Neuronal stem cell (in vitro differentiated cells): ENCODE measurements around the gene PTH1R.

Experiments used
- DNase-seq: peaks from one replicate; pipeline ENCODE4 v3.0.0-alpha.2; 2013; ENCODE audit warnings: low spot score
- H2AFZ ChIP-seq: one replicate; pipeline ENCODE4 v1.6.1; 2013; ENCODE audit warnings: mild to moderate bottlenecking, low read length, inconsistent platforms
- H2AK5ac ChIP-seq: 2 replicates; pipeline ENCODE4 v1.6.1; 2013; ENCODE audit warnings: low read depth, mild to moderate bottlenecking, inconsistent platforms, low read length, moderate library complexity, mixed read lengths
- H2BK120ac ChIP-seq: 2 replicates; pipeline ENCODE4 v1.6.1; 2013; ENCODE audit warnings: low read depth, mild to moderate bottlenecking, inconsistent platforms, low read length, moderate library complexity, mixed read lengths
- H2BK12ac ChIP-seq: one replicate; pipeline ENCODE4 v1.6.1; 2013; ENCODE audit warnings: low read length, inconsistent platforms
- H2BK15ac ChIP-seq: 2 replicates; pipeline ENCODE4 v1.6.1; 2013; ENCODE audit warnings: mild to moderate bottlenecking, low read length, inconsistent platforms, mixed read lengths
- H2BK5ac ChIP-seq: one replicate; pipeline ENCODE4 v1.6.1; 2013; ENCODE audit warnings: inconsistent platforms, mild to moderate bottlenecking, low read length, moderate library complexity
- H3K14ac ChIP-seq: one replicate; pipeline ENCODE4 v1.6.1; 2013; ENCODE audit warnings: low read length, inconsistent platforms
- H3K18ac ChIP-seq: 2 replicates; pipeline ENCODE4 v1.6.1; 2013; ENCODE audit warnings: low read length, inconsistent platforms
- H3K23ac ChIP-seq: 2 replicates; pipeline ENCODE4 v1.6.1; 2013; ENCODE audit warnings: low read depth, mild to moderate bottlenecking, mixed read lengths, low read length, inconsistent platforms; ENCODE audit not compliant: poor library complexity
- H3K27ac ChIP-seq: replicated peaks from 3 replicates; pipeline ENCODE4 v1.5.1; 2013; ENCODE audit warnings: low read length, inconsistent platforms
- H3K27me3 ChIP-seq, 3 experiments: 2 replicates each; pipeline ENCODE4 v1.6.1; 2013; ENCODE audit warnings: low read length in 3 of 3, mild to moderate bottlenecking in 2 of 3, inconsistent platforms in 1 of 3, low read depth in 1 of 3, mixed read lengths in 1 of 3, moderate library complexity in 1 of 3; ENCODE audit not compliant: control insufficient read depth in 3 of 3, insufficient read depth in 3 of 3
- H3K36me3 ChIP-seq, 2 donors: replicated peaks in 1 of 2; 2 replicates each; pipeline ENCODE4 v1.6.1; 2013; ENCODE audit warnings: low read length in 2 of 2; ENCODE audit not compliant: control insufficient read depth in 2 of 2, insufficient read depth in 2 of 2
- H3K4ac ChIP-seq: 2 replicates; pipeline ENCODE4 v1.6.1; 2013; ENCODE audit warnings: inconsistent platforms, mild to moderate bottlenecking, low read length, moderate library complexity
- H3K4me1 ChIP-seq, 2 donors: 1 replicate in 1 of 2; 2 replicates in 1 of 2; pipeline ENCODE4 v1.6.1; 2013; ENCODE audit warnings: low read length in 2 of 2, low read depth in 1 of 2; ENCODE audit not compliant: control insufficient read depth in 2 of 2, insufficient read depth in 1 of 2
- H3K4me2 ChIP-seq: one replicate; pipeline ENCODE4 v1.6.1; 2013; ENCODE audit warnings: mild to moderate bottlenecking, low read length, inconsistent platforms; ENCODE audit not compliant: insufficient read depth, poor library complexity, severe bottlenecking
- H3K4me3 ChIP-seq, 2 donors: 2 replicates each; pipeline ENCODE4 v1.5.1; 2013; ENCODE audit warnings: low read length in 2 of 2, mild to moderate bottlenecking in 2 of 2, inconsistent platforms in 1 of 2, moderate library complexity in 1 of 2
- H3K79me1 ChIP-seq: one replicate; pipeline ENCODE4 v1.6.1; 2013; ENCODE audit warnings: low read depth, mild to moderate bottlenecking, inconsistent platforms, low read length, moderate library complexity
- H3K9ac ChIP-seq: one replicate; pipeline ENCODE4 v1.6.1; 2013; ENCODE audit warnings: mild to moderate bottlenecking, low read depth, low read length, inconsistent platforms; ENCODE audit not compliant: poor library complexity
- H3K9me3 ChIP-seq, 2 donors: replicated peaks in 1 of 2; 2 replicates each; pipeline versions ENCODE3 to v1.6.1; 2013; ENCODE audit warnings: low read length in 2 of 2, mild to moderate bottlenecking in 2 of 2, inconsistent platforms in 1 of 2, low read depth in 1 of 2, mixed read lengths in 1 of 2, moderate library complexity in 1 of 2; ENCODE audit not compliant: control insufficient read depth in 2 of 2, insufficient read depth in 1 of 2
- H4K8ac ChIP-seq: one replicate; pipeline ENCODE4 v1.6.1; 2013; ENCODE audit warnings: low read depth, mild to moderate bottlenecking, inconsistent platforms, low read length, moderate library complexity
- H4K91ac ChIP-seq: one replicate; pipeline ENCODE4 v1.6.1; 2013; ENCODE audit warnings: low read length, low read depth, mild to moderate bottlenecking, inconsistent platforms; ENCODE audit not compliant: poor library complexity
- WGBS, 2 donors: extraction: QIAGEN DNeasy Blood & Tissue Kit; methylation state at CpG; one replicate each; pipeline ENCODE4 v1.1.7; 2013; ENCODE audit warnings: missing lambda C conversion rate in 2 of 2, mixed read lengths in 1 of 2; ENCODE audit not compliant: insufficient read length in 2 of 2, insufficient replicate concordance in 1 of 2; ENCODE audit errors: extremely low coverage in 2 of 2; 5-methylcytosine and 5-hydroxymethylcytosine counted together

Gene PTH1R

DNA sequence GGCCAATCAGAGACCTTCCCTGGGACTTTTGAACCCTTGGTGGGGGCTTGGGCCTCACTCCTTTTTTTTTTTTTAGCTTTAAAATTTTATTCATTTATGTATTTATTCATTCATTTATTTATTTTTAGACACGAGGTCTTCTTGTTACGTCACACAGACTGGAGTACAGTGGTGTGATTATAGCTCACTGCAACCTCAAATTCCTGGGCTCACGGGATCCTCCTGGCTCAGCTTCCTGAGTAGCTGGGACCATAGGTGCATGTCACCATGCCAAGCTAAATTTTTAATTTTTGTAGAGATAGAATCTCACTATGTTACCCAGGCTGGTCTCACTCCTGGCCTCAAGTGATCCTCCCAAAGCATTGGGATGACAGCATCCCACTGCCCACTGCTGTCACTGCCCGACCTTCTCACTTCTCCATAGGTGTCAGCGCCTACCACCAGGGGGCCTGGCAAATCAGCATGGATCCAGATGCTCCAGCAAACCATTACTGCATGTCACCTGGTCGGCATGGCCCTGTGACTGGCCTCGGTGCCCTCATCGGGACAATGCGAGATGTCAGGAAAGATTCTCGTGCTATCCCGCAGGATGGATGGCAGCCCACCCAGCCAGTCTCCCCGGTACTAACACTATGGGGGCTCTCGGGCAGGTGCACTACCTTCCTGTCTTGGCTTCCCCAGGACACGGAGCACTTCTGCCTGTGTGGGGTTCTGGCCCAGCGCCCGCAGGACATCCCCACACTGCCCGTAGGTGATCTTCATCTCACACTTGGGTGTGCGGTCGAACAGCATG is 17.3 kb upstream of the PTH1R start:
- H4K91ac ChIP-seq: no peak overlapping the region
- no peak overlapping the region for H3K4me3 ChIP-seq
- WGBS, 2 donors: no CpG with 5 or more reads among the region's 19 CpGs
- H2BK120ac ChIP-seq: no peak overlapping the region
- peaks cover 0 to 9% of the 10 kb centered on the region in 2 donors for H3K4me1 ChIP-seq
- DNase-seq: no peak
- H3K27me3 ChIP-seq: peaks cover 0 to 25% (median 0%) of the 10 kb centered on the region in 3 experiments
- H3K4ac ChIP-seq: no peak overlapping the region
- H3K79me1 ChIP-seq: no peaks in the 10 kb centered on the region
- peak overlapping the region; percentile 15 for H3K14ac ChIP-seq
- no peak overlapping the region for H2BK15ac ChIP-seq
- H2AFZ ChIP-seq: no peak overlapping the region
- no peak overlapping the region for H3K9ac ChIP-seq
- peak overlapping the region; percentile 32 for H3K18ac ChIP-seq
- no peak overlapping the region for H2BK5ac ChIP-seq
- H3K23ac ChIP-seq: peak overlapping the region; percentile 38
- H4K8ac ChIP-seq: no peak overlapping the region
- peak overlapping the region; percentile 17 for H2BK12ac ChIP-seq
- H3K9me3 ChIP-seq: no peaks in the 10 kb centered on the region
- H3K4me2 ChIP-seq: no peak overlapping the region
- no peaks in the 10 kb centered on the region for H3K36me3 ChIP-seq
- no peak overlapping the region for H3K27ac ChIP-seq
- peak overlapping the region; percentile 45 for H2AK5ac ChIP-seq

DNA sequence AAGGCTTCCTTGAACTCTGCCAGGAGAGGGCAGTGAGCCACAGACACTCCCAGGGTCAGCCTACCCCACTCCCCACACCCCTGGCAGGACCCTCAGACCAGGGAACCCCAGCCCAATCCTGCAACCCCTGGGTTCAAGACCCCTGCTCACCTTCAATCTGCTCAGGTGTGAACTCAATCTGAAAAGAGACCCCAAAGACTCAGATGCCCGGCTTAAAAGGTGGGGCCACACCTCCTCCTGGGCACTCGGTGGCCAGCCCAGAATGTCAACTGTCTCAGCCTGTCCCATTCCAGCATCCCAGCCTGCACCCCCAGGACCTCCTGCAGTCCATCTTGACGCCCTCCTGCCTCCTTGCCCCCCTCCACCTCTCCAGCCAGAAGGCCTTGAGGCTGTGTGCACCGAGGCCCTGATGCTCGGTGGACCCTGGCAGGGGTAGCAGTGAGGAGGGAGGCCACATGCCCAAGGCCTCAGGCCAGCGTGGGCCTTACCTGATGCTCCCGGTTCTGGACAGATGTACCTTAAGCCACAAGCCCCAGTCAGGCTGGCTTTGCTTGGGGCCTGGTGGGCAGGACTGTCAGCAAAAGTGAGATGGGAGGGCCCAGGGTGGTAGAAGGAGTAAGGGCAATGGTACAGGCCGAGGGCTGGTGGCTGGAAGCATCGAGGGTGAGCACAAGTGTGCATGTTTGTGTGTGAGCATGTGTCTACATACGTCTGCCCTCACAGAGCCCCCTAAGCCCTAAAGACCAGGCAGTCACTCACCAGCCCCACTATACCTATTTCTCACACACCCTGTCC is 16.5 kb upstream of the PTH1R start:
- no peak overlapping the region for H2BK120ac ChIP-seq
- H3K9ac ChIP-seq: no peak overlapping the region
- peak overlapping the region; percentile 78 for H2BK15ac ChIP-seq
- DNase-seq: no peak
- H3K4ac ChIP-seq: no peak overlapping the region
- H3K4me2 ChIP-seq: no peak overlapping the region
- no peak overlapping the region for H3K4me3 ChIP-seq
- peak overlapping the region; percentile 10 for H3K23ac ChIP-seq
- H3K14ac ChIP-seq: peak overlapping the region; percentile 65
- H3K36me3 ChIP-seq: no peaks in the 10 kb centered on the region
- H2AK5ac ChIP-seq: peak overlapping the region; percentile 76
- H2BK5ac ChIP-seq: peak overlapping the region; percentile 40
- peaks cover 0 to 9% of the 10 kb centered on the region in 2 donors for H3K4me1 ChIP-seq
- no peak overlapping the region for H3K27ac ChIP-seq
- no CpG with 5 or more reads among the region's 10 CpGs for WGBS, 2 donors
- no peak overlapping the region for H4K8ac ChIP-seq
- H4K91ac ChIP-seq: no peak overlapping the region
- H3K18ac ChIP-seq: peak overlapping the region; percentile 32
- no peak overlapping the region for H2AFZ ChIP-seq
- H3K79me1 ChIP-seq: no peaks in the 10 kb centered on the region
- no peaks in the 10 kb centered on the region for H3K9me3 ChIP-seq
- peak overlapping the region; percentile 17 for H2BK12ac ChIP-seq
- H3K27me3 ChIP-seq: peaks cover 0 to 25% (median 0%) of the 10 kb centered on the region in 3 experiments

DNA sequence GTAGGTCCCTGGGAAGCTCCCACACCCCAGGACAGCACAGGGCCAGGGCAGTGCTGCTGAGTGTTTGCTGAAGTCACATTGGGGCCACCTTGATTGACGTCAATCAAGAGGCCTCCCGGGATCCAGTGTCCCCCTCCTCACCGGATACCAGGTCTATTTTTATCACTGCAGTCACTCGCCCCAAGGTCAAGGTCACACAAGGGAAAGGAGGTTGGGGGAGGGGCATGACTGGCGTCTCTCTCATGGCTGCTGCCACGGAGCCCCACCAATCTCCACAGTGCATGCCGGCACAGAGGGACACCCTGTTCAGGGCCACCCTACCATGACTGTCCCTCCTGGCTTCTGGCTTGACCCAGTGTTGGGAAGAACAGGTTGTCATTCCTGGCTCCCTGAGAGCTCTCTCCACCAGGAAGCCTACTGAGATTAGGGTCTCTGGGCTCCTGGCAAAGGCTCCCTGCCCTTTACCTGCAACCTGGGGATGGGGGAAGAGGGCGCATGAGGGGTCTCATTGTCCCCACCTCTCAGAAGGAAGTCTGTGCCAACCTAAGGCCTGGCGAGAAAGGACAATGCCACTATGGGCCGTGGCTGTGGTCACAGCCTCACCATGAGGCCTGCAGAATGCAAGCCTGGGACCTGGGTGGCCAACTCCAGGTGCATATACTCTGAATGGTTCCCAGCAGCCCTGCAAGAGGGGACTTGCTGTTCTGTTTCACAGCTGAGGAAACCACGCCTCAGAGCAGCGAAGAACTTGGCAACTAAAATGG is 15.7 kb upstream of the PTH1R start:
- Histone ChIP-seq H2BK120ac (no peak overlapping the region), H3K4me2 (no peak overlapping the region), H2BK12ac (no peak overlapping the region), H4K91ac (no peak overlapping the region), H3K4me1 (peaks cover 0 to 9% of the 10 kb centered on the region in 2 donors), H3K4ac (no peak overlapping the region), H3K36me3 (no peaks in the 10 kb centered on the region), H3K27me3 (peaks cover 0 to 25% (median 0%) of the 10 kb centered on the region in 3 experiments), H3K14ac (peak overlapping the region; percentile 65), H3K27ac (no peak overlapping the region), H3K9me3 (no peaks in the 10 kb centered on the region), H3K9ac (no peak overlapping the region), H4K8ac (no peak overlapping the region), H3K4me3 (no peak overlapping the region), H2BK5ac (peak overlapping the region; percentile 40), H2BK15ac (peak overlapping the region; percentile 78), H2AFZ (no peak overlapping the region), H3K18ac (no peak overlapping the region), H3K23ac (peak overlapping the region; percentile 49), H2AK5ac (peak overlapping the region; percentile 76), H3K79me1 (no peaks in the 10 kb centered on the region)
- DNase-seq: no peak
- no CpG with 5 or more reads among the region's 12 CpGs for WGBS, 2 donors
